Mesenchymal stem cell (in vitro differentiated cells and primary cell): ENCODE measurements around the gene PID1.

Experiments
- DNase-seq: peaks from one replicate; pipeline ENCODE4 v3.0.0-alpha.2; 2013
- H2AFZ ChIP-seq: one replicate; pipeline ENCODE4 v1.6.1; 2013; ENCODE audit warnings: low read depth, mild to moderate bottlenecking, control low read depth, inconsistent platforms, low read length, moderate library complexity
- H2AK5ac ChIP-seq: 2 replicates; pipeline ENCODE4 v1.6.1; 2013; ENCODE audit warnings: low read length, moderate library complexity, mild to moderate bottlenecking, inconsistent platforms; ENCODE audit not compliant: severe bottlenecking
- H2BK120ac ChIP-seq: one replicate; pipeline ENCODE4 v1.6.1; 2013; ENCODE audit warnings: low read depth, mild to moderate bottlenecking, inconsistent platforms, low read length, moderate library complexity
- H2BK12ac ChIP-seq, 2 experiments: one replicate each; pipeline ENCODE4 v1.6.1; 2013; ENCODE audit warnings: inconsistent platforms in 2 of 2, low read length in 2 of 2, mild to moderate bottlenecking in 2 of 2, moderate library complexity in 2 of 2, control low read depth in 1 of 2
- H2BK15ac ChIP-seq: one replicate; pipeline ENCODE4 v1.6.1; 2013; ENCODE audit warnings: mild to moderate bottlenecking, low read depth, inconsistent platforms; ENCODE audit not compliant: poor library complexity, severe bottlenecking
- H2BK5ac ChIP-seq: 2 replicates; pipeline ENCODE4 v1.6.1; 2013; ENCODE audit warnings: low read depth, mild to moderate bottlenecking, low read length, control low read depth, inconsistent platforms; ENCODE audit not compliant: poor library complexity, severe bottlenecking
- H3K14ac ChIP-seq, 2 experiments: one replicate each; pipeline ENCODE4 v1.6.1; 2013; ENCODE audit warnings: inconsistent platforms in 2 of 2, low read length in 2 of 2, control low read depth in 1 of 2, mild to moderate bottlenecking in 1 of 2, moderate library complexity in 1 of 2
- H3K18ac ChIP-seq, 2 experiments: one replicate each; pipeline ENCODE4 v1.6.1; 2013; ENCODE audit warnings: inconsistent platforms in 2 of 2, low read length in 2 of 2, control low read depth in 1 of 2, low read depth in 1 of 2, mild to moderate bottlenecking in 1 of 2
- H3K23ac ChIP-seq, 2 experiments: one replicate each; pipeline ENCODE4 v1.6.1; 2013; ENCODE audit warnings: inconsistent platforms in 2 of 2, low read length in 2 of 2, mild to moderate bottlenecking in 2 of 2, moderate library complexity in 2 of 2, control low read depth in 1 of 2
- H3K27ac ChIP-seq: 2 replicates; pipeline ENCODE4 v1.5.1; 2013; ENCODE audit warnings: mild to moderate bottlenecking, moderate library complexity, low read length, control low read depth, inconsistent platforms; ENCODE audit not compliant: poor library complexity, severe bottlenecking
- H3K27me3 ChIP-seq, 2 experiments: 2 replicates each; pipeline versions ENCODE4 v1.6.1 to v1.7.0; 2013; ENCODE audit warnings: low read length in 2 of 2, mild to moderate bottlenecking in 2 of 2, moderate library complexity in 2 of 2, control low read depth in 1 of 2, inconsistent platforms in 1 of 2; ENCODE audit not compliant: control insufficient read depth in 1 of 2, insufficient read depth in 1 of 2
- H3K36me3 ChIP-seq, 2 experiments: 2 replicates each; pipeline versions ENCODE4 v1.6.1 to v1.7.0; 2013; ENCODE audit warnings: low read length in 2 of 2, control low read depth in 1 of 2, inconsistent platforms in 1 of 2, low read depth in 1 of 2, mild to moderate bottlenecking in 1 of 2; ENCODE audit not compliant: insufficient read depth in 2 of 2, control insufficient read depth in 1 of 2
- H3K4ac ChIP-seq, 2 experiments: one replicate each; pipeline ENCODE4 v1.6.1; 2013; ENCODE audit warnings: inconsistent platforms in 2 of 2, low read length in 2 of 2, mild to moderate bottlenecking in 2 of 2, moderate library complexity in 2 of 2, control low read depth in 1 of 2, low read depth in 1 of 2
- H3K4me1 ChIP-seq: 2 replicates; pipeline ENCODE4 v1.6.1; 2013; ENCODE audit warnings: low read depth, low read length, control low read depth; ENCODE audit not compliant: control insufficient read depth, insufficient read depth
- H3K4me2 ChIP-seq: 2 replicates; pipeline ENCODE4 v1.6.1; 2013; ENCODE audit warnings: low read length, mild to moderate bottlenecking, inconsistent platforms; ENCODE audit not compliant: poor library complexity, severe bottlenecking
- H3K4me3 ChIP-seq, 2 experiments: 2 replicates each; pipeline versions ENCODE4 v1.5.1 to v1.7.0; 2013; ENCODE audit warnings: low read length in 2 of 2, mild to moderate bottlenecking in 2 of 2, control low read depth in 1 of 2, low read depth in 1 of 2; ENCODE audit not compliant: insufficient read depth in 1 of 2
- H3K79me1 ChIP-seq: replicated peaks from 2 replicates; pipeline ENCODE4 v1.6.1; 2013; ENCODE audit warnings: mild to moderate bottlenecking, control low read depth, low read length, inconsistent platforms; ENCODE audit not compliant: poor library complexity, severe bottlenecking
- H3K9ac ChIP-seq: 2 replicates; pipeline ENCODE4 v1.7.0; 2013; ENCODE audit warnings: mild to moderate bottlenecking, low read length, moderate library complexity
- H3K9me3 ChIP-seq: 2 replicates; pipeline ENCODE4 v1.7.0; 2013; ENCODE audit warnings: mild to moderate bottlenecking, low read length; ENCODE audit not compliant: control insufficient read depth
- H4K8ac ChIP-seq: one replicate; pipeline ENCODE4 v1.6.1; 2013; ENCODE audit warnings: inconsistent platforms, mild to moderate bottlenecking, low read length, moderate library complexity
- H4K91ac ChIP-seq: one replicate; pipeline ENCODE4 v1.6.1; 2013; ENCODE audit warnings: mild to moderate bottlenecking, low read length, inconsistent platforms
- WGBS: methylation state at CpG from one replicate; pipeline ENCODE4 v1.1.7; 2013; ENCODE audit warnings: mixed read lengths; 5-methylcytosine and 5-hydroxymethylcytosine counted together

PID1 gene

GRCh38 chr2:229218329-229218921 is 52.7 kb downstream of the PID1 start:
- WGBS, result 86% methylated on average over 3 of the region's 3 CpGs
- Histone ChIP-seq H3K79me1 (no peaks in the 10 kb centered on the region), H3K9ac (no peak overlapping the region), H2BK12ac (no peak overlapping the region), H3K4me1 (no peaks in the 10 kb centered on the region), H3K27ac (no peak overlapping the region), H3K9me3 (peaks cover 3% of the 10 kb centered on the region), H2AFZ (no peak overlapping the region), H2BK120ac (no peak overlapping the region), H4K91ac (no peak overlapping the region), H3K36me3 (no peaks in the 10 kb centered on the region), H3K4me2 (no peak overlapping the region), H3K4ac (no peak overlapping the region), H2BK15ac (no peak overlapping the region), H4K8ac (no peak overlapping the region), H3K23ac (no peak overlapping the region), H3K18ac (no peak overlapping the region), H2BK5ac (no peak overlapping the region), H3K4me3 (no peak overlapping the region), H3K14ac (no peak overlapping the region), H3K27me3 (no peaks in the 10 kb centered on the region), H2AK5ac (no peak overlapping the region)
- no peak for DNase-seq

GRCh38 chr2:229212241-229212640 is 58.8 kb downstream of the PID1 start:
- no peak overlapping the region for H3K9ac ChIP-seq
- H2BK120ac ChIP-seq, result no peak overlapping the region
- no peak overlapping the region for H3K18ac ChIP-seq
- H4K91ac ChIP-seq, result no peak overlapping the region
- peak; percentile 12 for DNase-seq
- peaks cover 3% of the 10 kb centered on the region for H3K9me3 ChIP-seq
- no peaks in the 10 kb centered on the region for H3K79me1 ChIP-seq
- H2BK5ac ChIP-seq, result no peak overlapping the region
- 0% methylated on average over 1 of the region's 1 CpG for WGBS
- H3K4me1 ChIP-seq, result no peaks in the 10 kb centered on the region
- no peak overlapping the region for H4K8ac ChIP-seq
- no peak overlapping the region for H3K23ac ChIP-seq
- H3K14ac ChIP-seq, result no peak overlapping the region
- no peak overlapping the region for H2AFZ ChIP-seq
- H2AK5ac ChIP-seq, result no peak overlapping the region
- no peaks in the 10 kb centered on the region for H3K36me3 ChIP-seq
- H2BK12ac ChIP-seq, result no peak overlapping the region
- no peak overlapping the region for H3K27ac ChIP-seq
- H3K4me2 ChIP-seq, result no peak overlapping the region
- H3K4ac ChIP-seq, result no peak overlapping the region
- H3K4me3 ChIP-seq, result no peak overlapping the region
- no peaks in the 10 kb centered on the region for H3K27me3 ChIP-seq
- no peak overlapping the region for H2BK15ac ChIP-seq

- Histone ChIP-seq H2BK5ac (no peak overlapping the region), H3K4me2 (no peak overlapping the region), H2AFZ (no peak overlapping the region), H3K79me1 (no peaks in the 10 kb centered on the region), H4K91ac (no peak overlapping the region), H3K27ac (no peak overlapping the region), H3K4me1 (no peaks in the 10 kb centered on the region), H2AK5ac (no peak overlapping the region), H2BK15ac (no peak overlapping the region), H3K27me3 (no peaks in the 10 kb centered on the region), H3K4me3 (no peak overlapping the region), H3K9me3 (peaks cover 3% of the 10 kb centered on the region), H3K9ac (no peak overlapping the region), H2BK120ac (no peak overlapping the region), H2BK12ac (no peak overlapping the region), H4K8ac (no peak overlapping the region), H3K4ac (no peak overlapping the region), H3K14ac (no peak overlapping the region), H3K23ac (no peak overlapping the region), H3K18ac (no peak overlapping the region), H3K36me3 (no peaks in the 10 kb centered on the region)
- no peak for DNase-seq
- WGBS, result 92% methylated on average over 2 of the region's 4 CpGs
Observed at GRCh38 chr2:229210641-229211040, 60.4 kb downstream of the PID1 start.

- H3K23ac ChIP-seq, result no peak overlapping the region
- H3K36me3 ChIP-seq, result no peaks in the 10 kb centered on the region
- no peak overlapping the region for H3K27ac ChIP-seq
- no peak overlapping the region for H3K4me3 ChIP-seq
- no peak for DNase-seq
- H3K4ac ChIP-seq, result no peak overlapping the region
- no peak overlapping the region for H2AK5ac ChIP-seq
- H2BK120ac ChIP-seq, result no peak overlapping the region
- no peak overlapping the region for H2BK12ac ChIP-seq
- peaks cover 3% of the 10 kb centered on the region for H3K9me3 ChIP-seq
- H3K4me1 ChIP-seq, result no peaks in the 10 kb centered on the region
- no peak overlapping the region for H4K91ac ChIP-seq
- H3K27me3 ChIP-seq, result no peaks in the 10 kb centered on the region
- H2BK15ac ChIP-seq, result no peak overlapping the region
- no peaks in the 10 kb centered on the region for H3K79me1 ChIP-seq
- H3K4me2 ChIP-seq, result no peak overlapping the region
- H3K18ac ChIP-seq, result no peak overlapping the region
- H3K9ac ChIP-seq, result no peak overlapping the region
- H2BK5ac ChIP-seq, result no peak overlapping the region
- H2AFZ ChIP-seq, result no peak overlapping the region
- no peak overlapping the region for H3K14ac ChIP-seq
- WGBS, result 80% methylated on average over 6 of the region's 6 CpGs
- H4K8ac ChIP-seq, result no peak overlapping the region
Observed at GRCh38 chr2:229206548-229206947, 64.5 kb downstream of the PID1 start.
